ENCODE data around the gene PLA2G4F.
"Not testable (repeated sequence)": the region's sequence is repeated elsewhere in the genome, so short reads cannot be mapped to it uniquely, and the experiment has no call there.

PLA2G4F gene

GRCh38 chr15:42104095-42104891 is 52.1 kb downstream of the PLA2G4F start:
- H3K4me3 ChIP-seq (ENCODE audit: low read depth, low read length): no peak overlapping the region

GRCh38 chr15:42102646-42103235 is 53.7 kb downstream of the PLA2G4F start:
- no peak overlapping the region for H3K4me3 ChIP-seq (ENCODE audit: low read depth, low read length)

- H3K4me3 ChIP-seq (ENCODE audit: low read depth, low read length): no peak overlapping the region
Observed at GRCh38 chr15:42101861-42102260, 54.6 kb downstream of the PLA2G4F start.

- H3K4me3 ChIP-seq (ENCODE audit: low read depth, low read length): no peak overlapping the region
Observed at GRCh38 chr15:42100021-42100800, 56.2 kb downstream of the PLA2G4F start.

GRCh38 chr15:42097018-42097417 is 59.4 kb downstream of the PLA2G4F start:
- H3K4me3 ChIP-seq (ENCODE audit: low read depth, low read length): no peak overlapping the region

GRCh38 chr15:42094512-42094963 is 61.9 kb downstream of the PLA2G4F start, which contains the start of gene PLA2G4D:
TSS of gene PLA2G4D (minus strand) at chr15:42094562. CDS start at chr15:42094459, 103 bp downstream.
- H3K4me3 ChIP-seq (ENCODE audit: low read depth, low read length): no peak within 1 kb of the TSS

- H3K4me3 ChIP-seq (ENCODE audit: low read depth, low read length): no peak overlapping the region
Observed at GRCh38 chr15:42093966-42094365, 62.5 kb downstream of the PLA2G4F start.

- no peak overlapping the region for H3K4me3 ChIP-seq (ENCODE audit: low read depth, low read length)
Observed at GRCh38 chr15:42092398-42093318, 63.8 kb downstream of the PLA2G4F start.

- not testable (repeated sequence) for H3K4me3 ChIP-seq (ENCODE audit: low read depth, low read length)
Observed at GRCh38 chr15:42091753-42092397, 64.6 kb downstream of the PLA2G4F start.

GRCh38 chr15:42090781-42091180 is 65.7 kb downstream of the PLA2G4F start:
- no peak overlapping the region for H3K4me3 ChIP-seq (ENCODE audit: low read depth, low read length)

GRCh38 chr15:42090370-42090769 is 66.1 kb downstream of the PLA2G4F start:
- no peak overlapping the region for H3K4me3 ChIP-seq (ENCODE audit: low read depth, low read length)

GRCh38 chr15:42089942-42090341 is 66.5 kb downstream of the PLA2G4F start:
- H3K4me3 ChIP-seq (ENCODE audit: low read depth, low read length): no peak overlapping the region

All from iPS-11a (cell line).